ENCODE results near the gene RAB5IF. TPM values are rescaled to one million over a fixed set of nuclear protein-coding genes. Genes with fewer than 3 reads are reported as not detected.

RAB5IF gene
- polyA plus RNA-seq, 1 donor from 2014 or later, result 205 TPM

GRCh38 chr20:36658300-36658699 lies 52.7 kb downstream of the RAB5IF start:
- Histone ChIP-seq H3K4me3 (ENCODE audit: low read length) (no peak overlapping the region), H3K9me3 (ENCODE audit: low read length) (no peaks in the 10 kb centered on the region), H3K36me3 (ENCODE audit: insufficient read depth, low read length) (no peaks in the 10 kb centered on the region), H3K27me3 (ENCODE audit: insufficient read depth, low read depth, low read length) (no peaks in the 10 kb centered on the region), H3K9ac (ENCODE audit: low read length) (no peak overlapping the region), H4K20me1 (ENCODE audit: insufficient read depth) (no peaks in the 10 kb centered on the region), H3F3A (ENCODE audit: insufficient read depth, low read length, poor library complexity, severe bottlenecking) (no peaks in the 10 kb centered on the region), H2AFZ (ENCODE audit: low read depth, low read length) (no peak overlapping the region), H3K79me2 (replicated peaks; ENCODE audit: insufficient read depth, low read length) (no peaks in the 10 kb centered on the region), H3K27ac (ENCODE audit: low read length) (no peak overlapping the region), H3K4me2 (ENCODE audit: low read length) (no peak overlapping the region), H3K9me2 (ENCODE audit: insufficient read depth, low read length) (no peaks in the 10 kb centered on the region)
- no peak for TF ChIP-seq CTCF (IDR thresholded peaks at IDR 0.05; ENCODE audit: poor library complexity, severe bottlenecking)
- TF ChIP-seq MXI1 (conservative IDR thresholded peaks at IDR 0.05; ENCODE audit: poor library complexity, severe bottlenecking), result no peak
- TF ChIP-seq REST (IDR thresholded peaks at IDR 0.05; ENCODE audit: borderline replicate concordance), result no peak
- TF ChIP-seq EZH2 (IDR thresholded peaks at IDR 0.05; ENCODE audit: borderline replicate concordance, insufficient read depth, low read length, poor library complexity, severe bottlenecking), result no peak
- no peak for TF ChIP-seq SMC3 (conservative IDR thresholded peaks at IDR 0.05; ENCODE audit: poor library complexity)
- TF ChIP-seq TAF1 (IDR thresholded peaks at IDR 0.05; ENCODE audit: low read depth), result no peak

Small RNA genes lying within 50 kb of the gene (small RNA-seq; reads per million reads assigned to genes)
- gene RF00017, result 0 reads per million in 3 experiments

Other genes with a start within 250 kb of the RAB5IF start
- not detected in 2 replicates for gene MYL9, start 64.3 kb upstream of the RAB5IF start, polyA plus RNA-seq
- gene TGIF2, start 32.2 kb upstream of the RAB5IF start, polyA plus RNA-seq, result 3.3 and 3.4 TPM in 2 replicates
- 0.33 TPM in 1 of 2 replicates, not detected in the other for gene SLA2, start 40.4 kb downstream of the RAB5IF start, polyA plus RNA-seq
- 53.7 and 61.0 TPM in 2 replicates for gene NDRG3, start 140.3 kb downstream of the RAB5IF start, polyA plus RNA-seq
- 8.1 and 12.5 TPM in 2 replicates for gene DSN1, start 168.0 kb downstream of the RAB5IF start, polyA plus RNA-seq